ENCODE results near the gene ADPGK.

DNA sequence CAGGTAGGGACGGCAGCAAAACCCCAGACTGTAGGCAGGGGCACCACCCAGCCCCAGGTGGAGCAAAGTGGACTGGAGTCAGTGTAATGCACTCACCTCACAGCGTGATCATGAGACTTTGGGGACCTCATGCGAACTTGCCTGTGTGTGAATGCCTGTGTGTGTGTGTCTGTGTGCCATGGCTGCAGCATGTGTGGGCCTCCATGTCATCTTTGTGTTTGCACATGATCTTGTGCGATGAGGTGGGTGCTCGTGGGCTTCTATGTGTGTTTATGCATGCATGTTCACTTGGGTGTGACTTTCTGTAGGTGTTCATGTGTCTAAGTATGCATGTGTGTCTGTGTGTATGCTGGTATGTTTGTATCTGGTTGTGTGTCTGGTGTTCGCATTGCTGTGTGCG lies 41.2 kb upstream of the ADPGK start:
- TF ChIP-seq CTCF (conservative IDR thresholded peaks at IDR 0.05; ENCODE audit: low read depth, low read length) (no peak), EZH2 (IDR thresholded peaks at IDR 0.05; ENCODE audit: low read length, unreplicated experiment) (no peak), EZH2phosphoT487 (IDR thresholded peaks at IDR 0.05; ENCODE audit: borderline replicate concordance, low read length) (no peak)

Measured in PC-3 (cell line).